GM19240 (cell line): ENCODE results near the gene B4GALT6.
"Not testable (repeated sequence)": the region's sequence is repeated elsewhere in the genome, so short reads cannot be mapped to it uniquely, and the experiment has no call there.

Source experiments
- DNase-seq: peaks from one replicate; pipeline ENCODE4 v3.0.0; 2011; ENCODE audit warnings: low spot score; ENCODE audit not compliant: insufficient read length

Gene B4GALT6

GRCh38 chr18:31684279-31685096, at the start of gene B4GALT6:
B4GALT6 (minus strand) TSS chr18:31684581; CDS start chr18:31684426, 155 bp downstream.
- DNase-seq = peak; percentile 45

- DNase-seq = no peak
Measured at GRCh38 chr18:31731628-31732027, 47.2 kb upstream of the B4GALT6 start.

- DNase-seq = not testable (repeated sequence)
Measured at GRCh38 chr18:31729196-31729595, 44.8 kb upstream of the B4GALT6 start.

- DNase-seq = no peak
Measured at GRCh38 chr18:31723990-31724711, 39.8 kb upstream of the B4GALT6 start.

GRCh38 chr18:31723639-31723989, 39.2 kb upstream of the B4GALT6 start:
- DNase-seq = no peak

- peak; percentile 27 for DNase-seq
Measured at GRCh38 chr18:31722369-31722957, 38.1 kb upstream of the B4GALT6 start.

- DNase-seq = no peak
Measured at GRCh38 chr18:31721601-31722000, 37.2 kb upstream of the B4GALT6 start.

GRCh38 chr18:31720867-31721266, 36.5 kb upstream of the B4GALT6 start:
- no peak for DNase-seq

- DNase-seq = no peak
Measured at GRCh38 chr18:31719363-31720006, 35.1 kb upstream of the B4GALT6 start.

- DNase-seq = no peak
Measured at GRCh38 chr18:31718386-31718785, 34.0 kb upstream of the B4GALT6 start.

GRCh38 chr18:31716362-31716761, 32.0 kb upstream of the B4GALT6 start:
- DNase-seq = no peak

- DNase-seq = no peak
Measured at GRCh38 chr18:31711365-31712172, 27.2 kb upstream of the B4GALT6 start.

- DNase-seq = no peak
Measured at GRCh38 chr18:31710826-31711225, 26.4 kb upstream of the B4GALT6 start.

GRCh38 chr18:31707815-31708214, 23.4 kb upstream of the B4GALT6 start:
- DNase-seq = no peak

- DNase-seq = no peak
Measured at GRCh38 chr18:31702449-31702848, 18.1 kb upstream of the B4GALT6 start.

GRCh38 chr18:31701744-31702143, 17.4 kb upstream of the B4GALT6 start:
- no peak for DNase-seq

- DNase-seq = no peak
Measured at GRCh38 chr18:31700990-31701389, 16.6 kb upstream of the B4GALT6 start.

- DNase-seq = no peak
Measured at GRCh38 chr18:31697351-31698298, 13.2 kb upstream of the B4GALT6 start.

- no peak for DNase-seq
Measured at GRCh38 chr18:31695989-31696388, 11.6 kb upstream of the B4GALT6 start.

GRCh38 chr18:31694297-31694696, 9.9 kb upstream of the B4GALT6 start:
- DNase-seq = no peak
